SK-N-SH (cell line): ENCODE results near the gene CLCN1. TPM values are rescaled to one million over a fixed set of nuclear protein-coding genes. Genes with fewer than 3 reads are reported as not detected.
A peak's percentile ranks its signal among the peaks of the same experiment; 100 is the strongest.

Experiments
- CTCF ChIA-PET: fragments of 300-600, 350-600 bp; formaldehyde crosslinking; extraction: SDS; loops from one replicate; lab custom pipeline; 2021; lab: Yijun Ruan, JAX
- POLR2A ChIA-PET: fragments of 350-600 bp; sonication (Branson Sonifier 250); formaldehyde crosslinking; extraction: SDS; loops from one replicate; lab custom pipeline; 2020; ENCODE audit warnings: antibody characterized with exemption, inconsistent platforms; lab: Yijun Ruan, JAX
- DNase-seq: peaks from one replicate; pipeline ENCODE4 v3.0.0; 2012
- H2AFZ ChIP-seq: fragments of 200-600 bp; sonication (generic); 2 replicates; pipeline ENCODE4 v1.8.1; 2016; ENCODE audit warnings: antibody characterized with exemption, mild to moderate bottlenecking, low read depth
- H3F3A ChIP-seq: fragments of 200-600 bp; sonication (generic); replicated peaks from 2 replicates; pipeline ENCODE3; 2016; ENCODE audit warnings: antibody characterized with exemption, mild to moderate bottlenecking; ENCODE audit not compliant: insufficient read depth
- H3K27ac ChIP-seq, 2 experiments: fragments of 200-500 bp in 1 of 2; fragments of 200-600 bp in 1 of 2; sonication (Bioruptor generic) in 1 of 2; sonication (generic), shearing (Covaris generic) in 1 of 2; 2 replicates each; pipeline versions ENCODE4 v1.5.1 to v1.6.1; 2014 to 2016; ENCODE audit warnings: low read depth in 2 of 2, inconsistent platforms in 1 of 2, low read length in 1 of 2, mild to moderate bottlenecking in 1 of 2, mixed read lengths in 1 of 2
- H3K27me3 ChIP-seq: fragments of 200-600 bp; sonication (generic), shearing (Covaris generic); 2 replicates; pipeline ENCODE4 v1.6.1; 2016; ENCODE audit warnings: mixed run types; ENCODE audit not compliant: insufficient read depth
- H3K36me3 ChIP-seq, 2 experiments: fragments of 200-500 bp in 1 of 2; fragments of 200-600 bp in 1 of 2; sonication (Bioruptor generic) in 1 of 2; sonication (generic) in 1 of 2; replicated peaks in 1 of 2; 2 replicates each; pipeline versions ENCODE3 to v1.5.1; 2014 to 2016; ENCODE audit warnings: low read length in 1 of 2, mild to moderate bottlenecking in 1 of 2; ENCODE audit not compliant: insufficient read depth in 2 of 2, control insufficient read depth in 1 of 2
- H3K4me1 ChIP-seq, 2 experiments: fragments of 200-500 bp in 1 of 2; fragments of 200-600 bp in 1 of 2; sonication (Bioruptor generic) in 1 of 2; sonication (generic), shearing (Covaris generic) in 1 of 2; 2 replicates each; pipeline versions ENCODE4 v1.5.1 to v1.6.1; 2014 to 2016; ENCODE audit warnings: low read depth in 1 of 2, low read length in 1 of 2, mixed run types in 1 of 2; ENCODE audit not compliant: insufficient read depth in 2 of 2, control insufficient read depth in 1 of 2
- H3K4me2 ChIP-seq: fragments of 200-600 bp; sonication (generic), shearing (Covaris generic); 2 replicates; pipeline ENCODE4 v1.6.1; 2017; ENCODE audit warnings: mixed run types
- H3K4me3 ChIP-seq, 2 experiments: fragments of 200-500 bp in 1 of 2; fragments of 200-600 bp in 1 of 2; sonication (Bioruptor generic) in 1 of 2; sonication (generic), shearing (Covaris generic) in 1 of 2; 2 replicates each; pipeline versions ENCODE4 v1.5.1 to v1.8.1; 2014 to 2016; ENCODE audit warnings: low read depth in 2 of 2, inconsistent platforms in 1 of 2, low read length in 1 of 2, mild to moderate bottlenecking in 1 of 2, mixed read lengths in 1 of 2, moderate library complexity in 1 of 2
- H3K79me2 ChIP-seq: fragments of 200-600 bp; sonication (generic); 2 replicates; pipeline ENCODE4 v1.8.1; 2017; ENCODE audit warnings: mild to moderate bottlenecking; ENCODE audit not compliant: insufficient read depth
- H3K9ac ChIP-seq: fragments of 200-600 bp; sonication (generic); 2 replicates; pipeline ENCODE4 v1.6.1; 2017; ENCODE audit warnings: mixed run types
- H3K9me2 ChIP-seq: fragments of 200-600 bp; sonication (generic); 2 replicates; pipeline ENCODE4 v1.6.1; 2017; ENCODE audit warnings: mixed run types
- H3K9me3 ChIP-seq: fragments of 200-600 bp; sonication (generic); 2 replicates; pipeline ENCODE4 v1.6.1; 2017; ENCODE audit warnings: mixed run types, mild to moderate bottlenecking, moderate library complexity
- H4K20me1 ChIP-seq: fragments of 200-600 bp; sonication (generic); 2 replicates; pipeline ENCODE4 v1.6.1; 2017; ENCODE audit warnings: mild to moderate bottlenecking, mixed run types; ENCODE audit not compliant: insufficient read depth
- ELF1 ChIP-seq: IDR thresholded peaks from 2 replicates; pipeline ENCODE4 v1.4.0; 2012
- EP300 ChIP-seq, 2 experiments: IDR thresholded peaks; 2 replicates each; pipeline versions ENCODE4 v1.4.0 to v1.6.1; 2012; ENCODE audit warnings: borderline replicate concordance in 1 of 2, low read depth in 1 of 2, low read length in 1 of 2
- EZH2phosphoT487 ChIP-seq: fragments of 200-600 bp; sonication (generic); IDR thresholded peaks from 2 replicates; pipeline ENCODE4 v1.6.1; 2017; ENCODE audit warnings: low read depth, mixed run types, mild to moderate bottlenecking, antibody characterized with exemption, moderate library complexity, borderline replicate concordance
- FOSL2 ChIP-seq: IDR thresholded peaks from 2 replicates; pipeline ENCODE4 v1.4.0; 2012; ENCODE audit warnings: low read depth, mild to moderate bottlenecking, moderate library complexity, borderline replicate concordance
- FOXM1 ChIP-seq: IDR thresholded peaks from 2 replicates; pipeline ENCODE4 v1.4.0; 2012; ENCODE audit warnings: low read depth, mild to moderate bottlenecking
- JUND ChIP-seq: IDR thresholded peaks from 2 replicates; pipeline ENCODE4 v1.4.0; 2012
- MEF2A ChIP-seq: IDR thresholded peaks from 2 replicates; pipeline ENCODE4 v1.4.0; 2012; ENCODE audit warnings: low read depth, borderline replicate concordance
- NRF1 ChIP-seq: IDR thresholded peaks from 2 replicates; pipeline ENCODE4 v1.6.1; 2012; ENCODE audit warnings: low read depth, mild to moderate bottlenecking, low read length
- POLR2AphosphoS5 ChIP-seq: IDR thresholded peaks from 2 replicates; pipeline ENCODE4 v1.6.1; 2012; ENCODE audit warnings: low read depth, low read length
- RFX5 ChIP-seq: IDR thresholded peaks from 2 replicates; pipeline ENCODE4 v1.6.1; 2012; ENCODE audit warnings: mild to moderate bottlenecking, improper control_type of control experiment, low read length
- SIN3A ChIP-seq: IDR thresholded peaks from 2 replicates; pipeline ENCODE4 v1.6.1; 2012; ENCODE audit warnings: low read depth, mild to moderate bottlenecking, low read length, moderate library complexity, borderline replicate concordance
- TAF1 ChIP-seq: IDR thresholded peaks from 2 replicates; pipeline ENCODE4 v1.6.1; 2012; ENCODE audit warnings: low read depth, mild to moderate bottlenecking, low read length, moderate library complexity, borderline replicate concordance
- TCF12 ChIP-seq: IDR thresholded peaks from 2 replicates; pipeline ENCODE4 v1.4.0; 2012
- TEAD4 ChIP-seq: IDR thresholded peaks from 2 replicates; pipeline ENCODE4 v1.4.0; 2012; ENCODE audit warnings: mild to moderate bottlenecking, borderline replicate concordance; ENCODE audit not compliant: insufficient read depth
- WGBS: methylation state at CpG from one replicate; pipeline ENCODE4 v1.1.6; 2017; ENCODE audit warnings: low lambda C conversion rate; 5-methylcytosine and 5-hydroxymethylcytosine counted together
- polyA plus RNA-seq, 3 experiments: library from polyadenylated mRNA; depleted of rRNA; stranded (reverse); fragments of >200 nt; gene quantifications; 2 replicates each; pipeline ENCODE4 v1.2.3, GENCODE V29; 2012
- TF ChIP-seq, protein P1 (sequence below): IDR thresholded peaks from 2 replicates; pipeline ENCODE4 v1.4.0; 2012; ENCODE audit warnings: low read depth, borderline replicate concordance
- TF ChIP-seq, protein P2 (sequence below): fragments of 150-350 bp; IDR thresholded peaks from 2 replicates; pipeline ENCODE4 v1.6.1; 2016; ENCODE audit warnings: mild to moderate bottlenecking, low read depth, low read length
- TF ChIP-seq, protein P3 (sequence below): fragments of 150-350 bp; IDR thresholded peaks from 2 replicates; pipeline ENCODE4 v1.6.1; 2017; ENCODE audit warnings: antibody characterized with exemption, low read length, low read depth, borderline replicate concordance
- TF ChIP-seq, protein P4 (sequence below): IDR thresholded peaks from 2 replicates; pipeline ENCODE4 v1.4.0; 2012; ENCODE audit warnings: low read depth
- TF ChIP-seq, protein P5 (sequence below): IDR thresholded peaks from 2 replicates; pipeline ENCODE4; 2012

Gene CLCN1
- polyA plus RNA-seq, 1 of the 3 experiments (the other 2 are of a cell fraction): 0.12 TPM

DNA sequence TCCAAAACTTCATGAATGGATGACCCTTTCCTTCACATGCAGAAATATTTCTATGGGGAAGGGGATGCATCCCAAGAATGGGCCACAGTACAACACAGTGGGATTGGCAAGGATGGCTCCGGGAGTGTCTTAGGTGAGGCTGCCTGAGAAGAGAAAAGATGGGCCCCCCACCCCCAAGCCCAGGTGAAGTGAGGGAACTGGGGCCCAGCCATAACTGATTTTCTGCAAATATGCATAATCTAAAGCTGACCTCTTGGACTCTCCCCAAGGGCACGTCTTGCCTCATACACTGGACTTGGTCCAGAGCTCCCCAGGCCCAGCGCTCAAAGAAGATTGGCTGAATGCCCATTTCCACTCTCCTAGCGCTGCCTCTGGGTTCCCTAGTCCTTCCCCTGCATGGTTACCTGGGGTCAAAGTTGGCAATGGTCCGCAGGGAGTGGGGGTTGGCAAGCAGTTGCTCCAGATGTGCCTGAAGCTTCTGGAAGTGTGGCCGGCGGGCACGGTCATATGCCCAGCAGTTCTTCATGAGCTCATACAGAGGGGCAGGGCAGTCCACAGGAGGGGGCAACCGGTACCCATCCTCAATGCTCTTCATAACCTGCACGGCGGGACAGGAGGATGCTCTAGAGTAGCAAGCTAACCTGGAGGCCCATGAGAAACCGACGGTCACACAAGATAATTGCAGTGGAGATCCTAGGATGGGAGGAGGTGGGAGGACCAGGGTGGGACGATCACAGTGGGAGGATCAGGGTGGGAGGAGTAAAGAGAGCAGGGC lies 77.5 kb downstream of the CLCN1 start (continued):
- TF ChIP-seq EP300 (IDR thresholded peaks at IDR 0.05; ENCODE audit: borderline replicate concordance in 1 of 2, low read depth in 1 of 2, low read length in 1 of 2) (peak in 1 of 2 experiments; percentile 28; a peak in 1 of 4 replicates), ELF1 (no peak; the same call in 1 of the 2 replicates), TEAD4 (no peak), NRF1 (no peak), FOXM1 (no peak), MEF2A (no peak), RFX5 (no peak), TAF1 (no peak)
- TF ChIP-seq, protein P1, sequence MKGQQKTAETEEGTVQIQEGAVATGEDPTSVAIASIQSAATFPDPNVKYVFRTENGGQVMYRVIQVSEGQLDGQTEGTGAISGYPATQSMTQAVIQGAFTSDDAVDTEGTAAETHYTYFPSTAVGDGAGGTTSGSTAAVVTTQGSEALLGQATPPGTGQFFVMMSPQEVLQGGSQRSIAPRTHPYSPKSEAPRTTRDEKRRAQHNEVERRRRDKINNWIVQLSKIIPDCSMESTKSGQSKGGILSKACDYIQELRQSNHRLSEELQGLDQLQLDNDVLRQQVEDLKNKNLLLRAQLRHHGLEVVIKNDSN: no peak
- TF ChIP-seq, protein P2, sequence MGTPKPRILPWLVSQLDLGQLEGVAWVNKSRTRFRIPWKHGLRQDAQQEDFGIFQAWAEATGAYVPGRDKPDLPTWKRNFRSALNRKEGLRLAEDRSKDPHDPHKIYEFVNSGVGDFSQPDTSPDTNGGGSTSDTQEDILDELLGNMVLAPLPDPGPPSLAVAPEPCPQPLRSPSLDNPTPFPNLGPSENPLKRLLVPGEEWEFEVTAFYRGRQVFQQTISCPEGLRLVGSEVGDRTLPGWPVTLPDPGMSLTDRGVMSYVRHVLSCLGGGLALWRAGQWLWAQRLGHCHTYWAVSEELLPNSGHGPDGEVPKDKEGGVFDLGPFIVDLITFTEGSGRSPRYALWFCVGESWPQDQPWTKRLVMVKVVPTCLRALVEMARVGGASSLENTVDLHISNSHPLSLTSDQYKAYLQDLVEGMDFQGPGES: no peak

DNA sequence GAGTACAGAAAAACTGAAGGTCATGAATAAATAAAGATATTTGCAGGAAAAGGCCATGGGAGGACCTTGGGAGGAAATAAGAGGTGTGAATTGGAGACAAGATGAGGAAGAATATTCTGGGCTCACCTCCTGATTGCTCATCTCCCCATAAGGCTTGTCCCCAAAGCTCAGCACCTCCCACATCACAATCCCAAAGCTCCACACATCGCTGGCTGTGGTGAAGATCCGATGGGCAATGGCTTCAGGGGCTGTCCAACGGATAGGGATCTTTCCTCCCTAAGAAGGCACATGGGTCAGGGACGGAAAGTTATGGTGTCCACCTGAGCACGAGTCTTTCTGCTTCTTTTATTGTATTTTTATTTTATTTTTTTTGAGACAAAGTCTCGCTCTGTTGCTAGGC lies 78.2 kb downstream of the CLCN1 start:
- Histone ChIP-seq H3K36me3 (peaks cover 30 to 32% of the 10 kb centered on the region in 2 experiments), H3K4me3 (no peak overlapping the region), H3K9ac (no peak overlapping the region), H3K4me1 (peaks cover 10 to 27% of the 10 kb centered on the region in 2 experiments; a peak in 3 of 4 replicates), H3K79me2 (peaks cover 3% of the 10 kb centered on the region; the same call in 1 of the 2 replicates), H3K9me3 (no peaks in the 10 kb centered on the region), H3K27me3 (no peaks in the 10 kb centered on the region), H2AFZ (no peak overlapping the region), H3K27ac (peak overlapping the region in 1 of 2 experiments; percentile 75; a peak in 1 of 4 replicates), H4K20me1 (peaks cover 40% of the 10 kb centered on the region), H3K4me2 (no peak overlapping the region), H3K9me2 (no peaks in the 10 kb centered on the region), H3F3A (peaks cover 56% of the 10 kb centered on the region)
- DNase-seq: no peak
- no peak for TF ChIP-seq TAF1
- no peak for TF ChIP-seq TEAD4
- TF ChIP-seq POLR2AphosphoS5: peak; percentile 47
- TF ChIP-seq NRF1: no peak
- WGBS: 93% methylated on average over 6 of the region's 6 CpGs
- POLR2A ChIA-PET: interaction anchor here (1.2 kb wide), 2 partner anchors 11 to 508 kb away, joined by 3 read pairs; partner anchors contain the start of gene TCAF1
- CTCF ChIA-PET: interaction anchor here (1.3 to 8.3 kb wide), 4 partner anchors 9 to 153 kb away, joined by 3 to 43 read pairs (median 24); partner anchors contain the start of gene ZYX

DNA sequence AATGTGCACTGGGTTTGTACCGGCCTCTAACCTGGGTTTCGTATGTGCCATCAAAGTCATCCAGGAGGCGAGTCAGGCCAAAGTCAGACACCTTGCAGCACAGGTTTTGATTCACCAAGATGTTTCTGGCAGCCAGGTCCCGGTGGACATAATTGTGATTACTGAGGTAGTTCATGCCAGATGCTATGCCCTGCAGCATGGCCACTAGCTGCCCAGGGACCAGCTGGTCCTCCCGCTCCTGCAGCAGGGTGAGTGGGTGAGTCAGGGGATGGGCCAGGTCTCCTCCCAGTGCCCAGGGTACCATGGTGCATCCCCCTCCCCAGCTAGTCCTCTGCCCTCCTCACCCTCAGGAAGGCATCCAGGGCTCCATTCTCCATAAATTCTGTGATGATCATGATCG lies 78.9 kb downstream of the CLCN1 start:
- Histone ChIP-seq H3F3A (peaks cover 49% of the 10 kb centered on the region), H3K4me3 (no peak overlapping the region), H3K9me2 (no peaks in the 10 kb centered on the region), H3K4me1 (peaks cover 10 to 21% of the 10 kb centered on the region in 2 experiments; a peak in 3 of 4 replicates), H3K79me2 (no peaks in the 10 kb centered on the region; the same call in 1 of the 2 replicates), H3K36me3 (peaks cover 23 to 24% of the 10 kb centered on the region in 2 experiments), H3K9ac (no peak overlapping the region), H2AFZ (no peak overlapping the region), H3K9me3 (no peaks in the 10 kb centered on the region), H3K4me2 (no peak overlapping the region), H3K27ac (no peak overlapping the region), H4K20me1 (peaks cover 33% of the 10 kb centered on the region), H3K27me3 (no peaks in the 10 kb centered on the region)
- POLR2A ChIA-PET: interaction anchor here (1.2 kb wide), 1 partner anchor 11 kb away, joined by 3 read pairs; no protein-coding TSS in a partner anchor
- 78% methylated on average over 6 of the region's 6 CpGs for WGBS
- DNase-seq: no peak
- CTCF ChIA-PET: interaction anchor here (0.8 to 8.3 kb wide), 5 partner anchors 8 to 154 kb away, joined by 3 to 43 read pairs (median 10); partner anchors contain the start of gene ZYX
- TF ChIP-seq TCF12: no peak
- no peak for TF ChIP-seq EZH2phosphoT487
- TF ChIP-seq, protein P3, sequence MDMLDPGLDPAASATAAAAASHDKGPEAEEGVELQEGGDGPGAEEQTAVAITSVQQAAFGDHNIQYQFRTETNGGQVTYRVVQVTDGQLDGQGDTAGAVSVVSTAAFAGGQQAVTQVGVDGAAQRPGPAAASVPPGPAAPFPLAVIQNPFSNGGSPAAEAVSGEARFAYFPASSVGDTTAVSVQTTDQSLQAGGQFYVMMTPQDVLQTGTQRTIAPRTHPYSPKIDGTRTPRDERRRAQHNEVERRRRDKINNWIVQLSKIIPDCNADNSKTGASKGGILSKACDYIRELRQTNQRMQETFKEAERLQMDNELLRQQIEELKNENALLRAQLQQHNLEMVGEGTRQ: no peak
- TF ChIP-seq, protein P4, sequence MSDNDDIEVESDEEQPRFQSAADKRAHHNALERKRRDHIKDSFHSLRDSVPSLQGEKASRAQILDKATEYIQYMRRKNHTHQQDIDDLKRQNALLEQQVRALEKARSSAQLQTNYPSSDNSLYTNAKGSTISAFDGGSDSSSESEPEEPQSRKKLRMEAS: no peak
- no peak for TF ChIP-seq FOSL2
- TF ChIP-seq SIN3A: no peak
- no peak for TF ChIP-seq MEF2A
- TF ChIP-seq, protein P5, sequence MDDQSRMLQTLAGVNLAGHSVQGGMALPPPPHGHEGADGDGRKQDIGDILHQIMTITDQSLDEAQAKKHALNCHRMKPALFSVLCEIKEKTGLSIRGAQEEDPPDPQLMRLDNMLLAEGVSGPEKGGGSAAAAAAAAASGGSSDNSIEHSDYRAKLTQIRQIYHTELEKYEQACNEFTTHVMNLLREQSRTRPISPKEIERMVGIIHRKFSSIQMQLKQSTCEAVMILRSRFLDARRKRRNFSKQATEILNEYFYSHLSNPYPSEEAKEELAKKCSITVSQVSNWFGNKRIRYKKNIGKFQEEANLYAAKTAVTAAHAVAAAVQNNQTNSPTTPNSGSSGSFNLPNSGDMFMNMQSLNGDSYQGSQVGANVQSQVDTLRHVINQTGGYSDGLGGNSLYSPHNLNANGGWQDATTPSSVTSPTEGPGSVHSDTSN: no peak
- TF ChIP-seq POLR2AphosphoS5: no peak
- TF ChIP-seq RFX5: no peak
- TF ChIP-seq JUND: no peak
